ENCODE results near the gene LRRC38. TPM values are rescaled to one million over a fixed set of nuclear protein-coding genes. Genes with fewer than 3 reads are reported as not detected.

Gene LRRC38
- total and polyA plus RNA-seq, 2 donors from 2014 or later = not detected

- FAIRE-seq = no peak
- H3K27ac ChIP-seq (ENCODE audit: low read depth in 2 of 2, low read length in 2 of 2) = no peak overlapping the region
- no peak overlapping the region for H3K9ac ChIP-seq (ENCODE audit: low read length in 3 of 3)
These were observed 25.9 kb upstream of the LRRC38 start for GRCh38 chr1:13539683-13540082.

GRCh38 chr1:13538832-13539231, 25.0 kb upstream of the LRRC38 start:
- H3K27me3 ChIP-seq (ENCODE audit: control insufficient read depth, insufficient read depth, low read length) = no peaks in the 10 kb centered on the region
- no peak for TF ChIP-seq CTCF (IDR thresholded peaks at IDR 0.05; ENCODE audit: borderline replicate concordance, extremely low read depth, insufficient read depth)
- no peaks in the 10 kb centered on the region for H3K9me3 ChIP-seq (ENCODE audit: control insufficient read depth in 2 of 3, insufficient read depth in 1 of 3, low read length in 3 of 3)
- DNase-seq (no peak), FAIRE-seq (no peak)
- no peaks in the 10 kb centered on the region for H3K36me3 ChIP-seq (ENCODE audit: control insufficient read depth in 2 of 3, insufficient read depth in 3 of 3, low read length in 3 of 3)
- no peaks in the 10 kb centered on the region for H3K4me1 ChIP-seq (ENCODE audit: control insufficient read depth in 2 of 3, insufficient read depth in 2 of 3, low read depth in 1 of 3, low read length in 3 of 3)
- H3K9ac ChIP-seq (ENCODE audit: low read length in 3 of 3) = no peak overlapping the region
- intact Hi-C loops (cut with DNase I) = no loop called here
- H3K27ac ChIP-seq (ENCODE audit: low read depth in 2 of 2, low read length in 2 of 2) = no peak overlapping the region
- no peak overlapping the region for H3K4me3 ChIP-seq (ENCODE audit: low read length in 3 of 3)

More at GRCh38 chr1:13539683-13540082, 25.9 kb upstream of the LRRC38 start:
- Histone ChIP-seq H3K4me3 (ENCODE audit: low read length in 3 of 3) (no peak overlapping the region), H3K4me1 (ENCODE audit: control insufficient read depth in 2 of 3, insufficient read depth in 2 of 3, low read depth in 1 of 3, low read length in 3 of 3) (no peaks in the 10 kb centered on the region), H3K36me3 (ENCODE audit: control insufficient read depth in 2 of 3, insufficient read depth in 3 of 3, low read length in 3 of 3) (no peaks in the 10 kb centered on the region), H3K27me3 (ENCODE audit: control insufficient read depth, insufficient read depth, low read length) (no peaks in the 10 kb centered on the region), H3K9me3 (ENCODE audit: control insufficient read depth in 2 of 3, insufficient read depth in 1 of 3, low read length in 3 of 3) (no peaks in the 10 kb centered on the region)
- no peak for DNase-seq
- intact Hi-C loops (cut with DNase I) = no loop called here
- TF ChIP-seq CTCF (IDR thresholded peaks at IDR 0.05; ENCODE audit: borderline replicate concordance, extremely low read depth, insufficient read depth) = no peak

- intact Hi-C loops (cut with DNase I) = no loop called here
- Histone ChIP-seq H3K4me1 (ENCODE audit: control insufficient read depth in 2 of 3, insufficient read depth in 2 of 3, low read depth in 1 of 3, low read length in 3 of 3) (no peaks in the 10 kb centered on the region), H3K27me3 (ENCODE audit: control insufficient read depth, insufficient read depth, low read length) (no peaks in the 10 kb centered on the region), H3K27ac (ENCODE audit: low read depth in 2 of 2, low read length in 2 of 2) (no peak overlapping the region), H3K9ac (ENCODE audit: low read length in 3 of 3) (no peak overlapping the region), H3K36me3 (ENCODE audit: control insufficient read depth in 2 of 3, insufficient read depth in 3 of 3, low read length in 3 of 3) (no peaks in the 10 kb centered on the region), H3K9me3 (ENCODE audit: control insufficient read depth in 2 of 3, insufficient read depth in 1 of 3, low read length in 3 of 3) (no peaks in the 10 kb centered on the region), H3K4me3 (ENCODE audit: low read length in 3 of 3) (no peak overlapping the region)
- FAIRE-seq (no peak), DNase-seq (no peak)
- TF ChIP-seq CTCF (IDR thresholded peaks at IDR 0.05; ENCODE audit: borderline replicate concordance, extremely low read depth, insufficient read depth) = no peak
These were observed 22.8 kb upstream of the LRRC38 start for GRCh38 chr1:13536571-13536970.

- H3K9ac ChIP-seq (ENCODE audit: low read length in 3 of 3) = no peak overlapping the region
- no peaks in the 10 kb centered on the region for H3K27me3 ChIP-seq (ENCODE audit: control insufficient read depth, insufficient read depth, low read length)
- TF ChIP-seq CTCF (IDR thresholded peaks at IDR 0.05; ENCODE audit: borderline replicate concordance, extremely low read depth, insufficient read depth) = no peak
- no peak overlapping the region for H3K27ac ChIP-seq (ENCODE audit: low read depth in 2 of 2, low read length in 2 of 2)
- FAIRE-seq = no peak
- H3K9me3 ChIP-seq (ENCODE audit: control insufficient read depth in 2 of 3, insufficient read depth in 1 of 3, low read length in 3 of 3) = no peaks in the 10 kb centered on the region
- no peak overlapping the region for H3K4me3 ChIP-seq (ENCODE audit: low read length in 3 of 3)
- H3K36me3 ChIP-seq (ENCODE audit: control insufficient read depth in 2 of 3, insufficient read depth in 3 of 3, low read length in 3 of 3) = no peaks in the 10 kb centered on the region
- no peaks in the 10 kb centered on the region for H3K4me1 ChIP-seq (ENCODE audit: control insufficient read depth in 2 of 3, insufficient read depth in 2 of 3, low read depth in 1 of 3, low read length in 3 of 3)
- no peak for DNase-seq
- intact Hi-C loops (cut with DNase I) = no loop called here
These were observed 21.4 kb upstream of the LRRC38 start for GRCh38 chr1:13535227-13535626.

Data from kidney (tissue), 14 donors.